Endothelial cell of umbilical vein (primary cell): Measurements from ENCODE around the gene CYSLTR2. TPM values are rescaled to one million over a fixed set of nuclear protein-coding genes. Genes with fewer than 3 reads are reported as not detected.

Experiments used
- BruUV-seq: library from RNA; stranded (reverse); fragments of 400-500 nt; replicated peaks from 2 replicates; lab custom pipeline; 2021; lab: Mats Ljungman, UMichigan
- CTCF ChIA-PET: fragments of 300-600, 350-600 bp; sonication (Branson Sonifier 250); formaldehyde crosslinking; loops from one replicate; lab custom pipeline; 2021; ENCODE audit warnings: antibody characterized with exemption, inconsistent platforms; lab: Charles Lee
- POLR2A ChIA-PET: fragments of 300-600, 350-600 bp; sonication (Branson Sonifier 250); formaldehyde crosslinking; loops from one replicate; lab custom pipeline; 2021; ENCODE audit warnings: antibody characterized with exemption, inconsistent platforms; lab: Charles Lee
- DNase-seq: peaks from one replicate; pipeline ENCODE4 v3.0.0-alpha.2; 2011; ENCODE audit warnings: low read depth, low spot score
- FAIRE-seq: peaks from 2 replicates; lab custom pipeline; 2011; peaks lifted over from hg19 to GRCh38; lab: Jason Lieb, UNC
- H2AFZ ChIP-seq: 2 replicates; pipeline ENCODE4 v1.6.0; 2012; ENCODE audit warnings: low read depth, low read length, control low read depth, inconsistent platforms
- H3K27ac ChIP-seq: 2 replicates; pipeline ENCODE4 v1.5.1; 2011; ENCODE audit warnings: low read depth, mild to moderate bottlenecking, control low read depth, low read length, moderate library complexity; ENCODE audit not compliant: insufficient read depth
- H3K27me3 ChIP-seq, 2 experiments: 2 replicates each; pipeline versions ENCODE4 v1.6.0 to v1.6.1; 2011; ENCODE audit warnings: low read length in 2 of 2, mixed read lengths in 1 of 2; ENCODE audit not compliant: control insufficient read depth in 2 of 2, insufficient read depth in 2 of 2
- H3K36me3 ChIP-seq, 2 experiments: 2 replicates in 1 of 2; 3 replicates in 1 of 2; pipeline ENCODE4 v1.5.1; 2011; ENCODE audit warnings: low read length in 2 of 2, mild to moderate bottlenecking in 1 of 2, moderate library complexity in 1 of 2; ENCODE audit not compliant: control insufficient read depth in 2 of 2, insufficient read depth in 2 of 2; ENCODE audit errors: extremely low read depth in 1 of 2
- H3K4me1 ChIP-seq: 3 replicates; pipeline ENCODE4 v1.5.1; 2011; ENCODE audit warnings: mild to moderate bottlenecking, low read length; ENCODE audit not compliant: control insufficient read depth, insufficient read depth; ENCODE audit errors: extremely low read depth
- H3K4me2 ChIP-seq: 2 replicates; pipeline ENCODE4 v1.6.1; 2011; ENCODE audit warnings: low read length, control low read depth, mixed read lengths; ENCODE audit not compliant: insufficient read depth
- H3K4me3 ChIP-seq, 3 experiments: fragments of 200-600 bp in 1 of 3; sonication (generic), shearing (Covaris generic) in 1 of 3; replicated peaks in 1 of 3; 2 replicates each; pipeline ENCODE4 v1.5.1; 2011 to 2016; ENCODE audit warnings: control low read depth in 3 of 3, low read length in 3 of 3, mild to moderate bottlenecking in 2 of 3, inconsistent platforms in 1 of 3, low read depth in 1 of 3, moderate library complexity in 1 of 3; ENCODE audit not compliant: insufficient read depth in 1 of 3
- H3K79me2 ChIP-seq: 2 replicates; pipeline ENCODE4 v1.6.0; 2012; ENCODE audit warnings: low read length, inconsistent platforms; ENCODE audit not compliant: control insufficient read depth, insufficient read depth
- H3K9ac ChIP-seq: replicated peaks from 2 replicates; pipeline ENCODE3; 2011; ENCODE audit warnings: low read length, control low read depth; ENCODE audit not compliant: insufficient read depth; ENCODE audit errors: extremely low read depth
- H3K9me1 ChIP-seq: replicated peaks from 3 replicates; pipeline ENCODE4 v1.6.0; 2011; ENCODE audit warnings: mild to moderate bottlenecking, low read length; ENCODE audit not compliant: control insufficient read depth, insufficient read depth; ENCODE audit errors: extremely low read depth
- H3K9me3 ChIP-seq: replicated peaks from 2 replicates; pipeline ENCODE4 v1.5.1; 2012; ENCODE audit warnings: low read length, inconsistent platforms; ENCODE audit not compliant: control insufficient read depth, insufficient read depth
- H4K20me1 ChIP-seq: replicated peaks from 2 replicates; pipeline ENCODE3; 2011; ENCODE audit warnings: mild to moderate bottlenecking, low read length; ENCODE audit not compliant: control insufficient read depth, insufficient read depth; ENCODE audit errors: extremely low read depth
- EZH2 ChIP-seq: IDR thresholded peaks from 2 replicates; pipeline ENCODE4 v1.6.1; 2012; ENCODE audit warnings: borderline replicate concordance, low read depth, mild to moderate bottlenecking, moderate library complexity, low read length, inconsistent platforms; ENCODE audit not compliant: severe bottlenecking
- FOS ChIP-seq: IDR thresholded peaks from 2 replicates; pipeline ENCODE4 v1.6.1; 2011; ENCODE audit warnings: mild to moderate bottlenecking, low read length, moderate library complexity, borderline replicate concordance; ENCODE audit not compliant: insufficient read depth
- GATA2 ChIP-seq: IDR thresholded peaks from 2 replicates; pipeline ENCODE4 v1.7.0; 2011; ENCODE audit warnings: low read depth, mild to moderate bottlenecking, moderate library complexity, mixed read lengths, low read length; ENCODE audit not compliant: insufficient read length, insufficient read depth
- JUN ChIP-seq: IDR thresholded peaks from 2 replicates; pipeline ENCODE4 v1.6.1; 2011; ENCODE audit warnings: borderline replicate concordance, low read depth; ENCODE audit not compliant: insufficient read length, insufficient read depth
- MAX ChIP-seq: IDR thresholded peaks from 2 replicates; pipeline ENCODE4 v1.6.1; 2011; ENCODE audit not compliant: insufficient read depth, insufficient read length
- MYC ChIP-seq: IDR thresholded peaks from one replicate; pipeline ENCODE4 v1.6.1; 2011; ENCODE audit warnings: mild to moderate bottlenecking, low read depth, low read length
- POLR2A ChIP-seq: IDR thresholded peaks from 2 replicates; pipeline ENCODE4 v1.6.1; 2012; ENCODE audit warnings: low read depth, mild to moderate bottlenecking, control low read depth, low read length
- POLR2AphosphoS5 ChIP-seq: IDR thresholded peaks from 2 replicates; pipeline ENCODE4 v1.6.1; 2012; ENCODE audit warnings: low read depth, mild to moderate bottlenecking, control low read depth, low read length, moderate library complexity; ENCODE audit not compliant: insufficient read depth
- dilution Hi-C: fragments of 300-500 bp; cut with MboI; formaldehyde crosslinking; loops from one replicate; pipeline ENCODE4 v1.15.0; 2019; ENCODE audit warnings: low sequenced_read_pairs; ENCODE audit not compliant: extremely low pct_ligation_motif_present
- intact Hi-C: fragments of 100-400 bp; cut with micrococcal nuclease; formaldehyde crosslinking; loops from one replicate; pipeline ENCODE4 v1.10.0; 2022
- polyA plus RNA-seq, 4 experiments: library from polyadenylated mRNA; depleted of rRNA in 3 of 4; stranded (reverse) in 3 of 4; unstranded in 1 of 4; fragments of >200 nt; gene quantifications; 2 replicates each; pipeline versions ENCODE4 v1.2.1 to v1.2.3, GENCODE V29; 2011 to 2012; ENCODE audit warnings: missing spikeins in 1 of 4
- total RNA-seq: library from RNA; stranded (reverse); gene quantifications from 2 replicates; pipeline ENCODE4 v1.2.3, GENCODE V29; 2021
- TF ChIP-seq, protein P1 (sequence below), 2 donors: IDR thresholded peaks; 1 replicate in 1 of 2; 2 replicates in 1 of 2; pipeline ENCODE4 v1.5.1; 2011; ENCODE audit warnings: low read length in 2 of 2, mild to moderate bottlenecking in 2 of 2, moderate library complexity in 2 of 2, control low read depth in 1 of 2, inconsistent platforms in 1 of 2, low read depth in 1 of 2; ENCODE audit not compliant: insufficient read depth in 1 of 2; ENCODE audit errors: extremely low read depth in 1 of 2

CYSLTR2 gene
- total and polyA plus RNA-seq, 2 donors (not counting 3 experiments of a cell fraction or from before 2014, with no cell fraction given) = 0.10 to 0.31 TPM

DNA sequence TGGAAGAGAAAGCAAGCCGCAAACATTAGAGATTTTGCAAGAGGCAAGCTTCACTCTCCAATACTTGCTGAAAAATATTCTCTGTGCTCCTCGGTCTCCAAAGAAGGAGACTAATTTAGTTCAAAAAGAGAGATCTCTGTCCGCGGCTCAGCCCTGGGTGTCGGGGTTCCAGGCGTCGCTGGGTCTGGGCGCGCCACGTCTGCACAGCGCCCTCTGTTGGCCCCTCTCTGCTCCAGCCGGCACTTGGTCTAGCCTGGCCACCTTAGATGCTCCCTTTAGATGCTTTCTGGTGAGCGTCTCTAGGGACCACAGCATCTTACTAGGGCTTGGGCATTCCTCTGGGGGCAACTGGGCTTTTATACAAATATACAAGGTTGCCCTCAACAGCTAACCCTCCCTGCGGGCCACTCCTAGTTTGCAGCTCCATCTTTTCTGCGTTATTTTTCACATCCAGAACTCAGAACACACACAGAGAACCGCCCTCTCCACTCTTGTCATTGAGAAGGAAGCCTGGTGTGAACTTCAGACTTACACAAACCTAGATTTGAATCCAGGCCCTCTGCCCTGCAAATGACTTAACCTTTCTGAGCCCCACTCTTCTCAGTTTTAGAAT, 78.3 kb downstream of the CYSLTR2 start:
- Histone ChIP-seq H3K27ac (no peak overlapping the region), H2AFZ (no peak overlapping the region), H3K9ac (no peak overlapping the region), H3K4me3 (no peak overlapping the region), H3K9me1 (no peaks in the 10 kb centered on the region), H3K79me2 (no peaks in the 10 kb centered on the region), H3K27me3 (peaks cover 9% of the 10 kb centered on the region in 2 experiments), H4K20me1 (no peaks in the 10 kb centered on the region), H3K4me2 (peak overlapping the region; percentile 33), H3K4me1 (no peaks in the 10 kb centered on the region), H3K36me3 (no peaks in the 10 kb centered on the region), H3K9me3 (no peaks in the 10 kb centered on the region)
- DNase-seq = peak; percentile 59
- intact Hi-C loops = loop anchor here (1.0 kb wide), 2 partner anchors 137 to 398 kb away; no protein-coding TSS in a partner anchor
- ChIA-PET POLR2A (no interaction called here), CTCF (interaction anchor here (1.1 to 2.2 kb wide), 13 partner anchors 9 to 397 kb away, joined by 3 to 10 read pairs (median 5); no protein-coding TSS in a partner anchor)
- BruUV-seq = no TSS peak
- no peak for TF ChIP-seq FOS
- TF ChIP-seq, protein P1, sequence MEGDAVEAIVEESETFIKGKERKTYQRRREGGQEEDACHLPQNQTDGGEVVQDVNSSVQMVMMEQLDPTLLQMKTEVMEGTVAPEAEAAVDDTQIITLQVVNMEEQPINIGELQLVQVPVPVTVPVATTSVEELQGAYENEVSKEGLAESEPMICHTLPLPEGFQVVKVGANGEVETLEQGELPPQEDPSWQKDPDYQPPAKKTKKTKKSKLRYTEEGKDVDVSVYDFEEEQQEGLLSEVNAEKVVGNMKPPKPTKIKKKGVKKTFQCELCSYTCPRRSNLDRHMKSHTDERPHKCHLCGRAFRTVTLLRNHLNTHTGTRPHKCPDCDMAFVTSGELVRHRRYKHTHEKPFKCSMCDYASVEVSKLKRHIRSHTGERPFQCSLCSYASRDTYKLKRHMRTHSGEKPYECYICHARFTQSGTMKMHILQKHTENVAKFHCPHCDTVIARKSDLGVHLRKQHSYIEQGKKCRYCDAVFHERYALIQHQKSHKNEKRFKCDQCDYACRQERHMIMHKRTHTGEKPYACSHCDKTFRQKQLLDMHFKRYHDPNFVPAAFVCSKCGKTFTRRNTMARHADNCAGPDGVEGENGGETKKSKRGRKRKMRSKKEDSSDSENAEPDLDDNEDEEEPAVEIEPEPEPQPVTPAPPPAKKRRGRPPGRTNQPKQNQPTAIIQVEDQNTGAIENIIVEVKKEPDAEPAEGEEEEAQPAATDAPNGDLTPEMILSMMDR (IDR thresholded peaks at IDR 0.05; ENCODE audit: extremely low read depth in 1 of 2, insufficient read depth in 1 of 2, low read depth in 1 of 2, low read length in 2 of 2) = peak; percentile 76 to 91
- peak; percentile 63 for FAIRE-seq
- dilution Hi-C loops = no loop called here

DNA sequence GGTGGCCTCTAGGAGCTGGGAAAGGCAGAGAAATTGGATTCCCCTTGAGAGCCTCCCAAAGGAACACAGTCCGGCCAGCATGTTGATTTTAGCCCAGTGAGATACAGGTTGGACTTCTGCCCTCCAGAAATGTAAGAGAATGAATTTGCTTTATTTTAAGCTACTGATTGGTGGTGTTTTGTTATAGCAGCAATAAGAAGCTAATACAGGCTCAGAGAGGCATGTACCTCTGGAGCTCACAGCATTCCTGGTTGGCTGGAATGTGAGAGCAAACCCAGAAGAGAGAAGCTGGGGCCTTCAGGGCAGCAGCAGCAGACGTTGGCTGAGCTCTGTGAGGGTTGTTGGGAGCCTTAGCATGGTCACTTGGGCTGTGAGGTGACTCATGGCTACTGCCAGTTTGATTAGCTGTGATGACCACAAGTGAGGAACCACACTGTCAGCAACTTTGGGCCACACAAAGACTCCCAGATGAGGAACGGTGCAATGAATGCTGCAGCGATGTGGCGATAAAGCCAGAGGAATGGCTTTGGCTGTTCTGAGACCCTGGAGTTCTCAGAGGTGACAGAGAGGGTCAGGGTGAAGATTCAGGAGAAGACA, 80.1 kb downstream of the CYSLTR2 start:
- no peak for DNase-seq
- Histone ChIP-seq H4K20me1 (no peaks in the 10 kb centered on the region), H3K4me1 (no peaks in the 10 kb centered on the region), H3K4me3 (no peak overlapping the region), H3K9me1 (no peaks in the 10 kb centered on the region), H3K36me3 (no peaks in the 10 kb centered on the region), H3K27ac (no peak overlapping the region), H2AFZ (no peak overlapping the region), H3K79me2 (no peaks in the 10 kb centered on the region), H3K27me3 (peaks cover 9 to 13% of the 10 kb centered on the region in 2 experiments), H3K9me3 (no peaks in the 10 kb centered on the region), H3K4me2 (no peak overlapping the region), H3K9ac (no peak overlapping the region)
- intact Hi-C loops = no loop called here
- dilution Hi-C loops = no loop called here
- no peak for FAIRE-seq
- CTCF ChIA-PET = interaction anchor here (0.7 to 2.3 kb wide), 9 partner anchors 11 to 400 kb away, joined by 3 to 9 read pairs (median 4); no protein-coding TSS in a partner anchor
- TF ChIP-seq MAX = no peak
- TF ChIP-seq POLR2AphosphoS5 = no peak
- TF ChIP-seq JUN = no peak
- TF ChIP-seq GATA2 = no peak
- no peak for TF ChIP-seq MYC
- no peak for TF ChIP-seq POLR2A
- TF ChIP-seq, protein P1 (IDR thresholded peaks at IDR 0.05; ENCODE audit: extremely low read depth in 1 of 2, insufficient read depth in 1 of 2, low read depth in 1 of 2, low read length in 2 of 2) = no peak
- TF ChIP-seq FOS = no peak
- no peak for TF ChIP-seq EZH2
- BruUV-seq = no TSS peak
- POLR2A ChIA-PET = no interaction called here
